Karpas-422 (cell line): ENCODE data around the gene CARS2. TPM values are rescaled to one million over a fixed set of nuclear protein-coding genes. Genes with fewer than 3 reads are reported as not detected.
"Not testable (repeated sequence)": the region's sequence is repeated elsewhere in the genome, so short reads cannot be mapped to it uniquely, and the experiment has no call there.

ENCODE experiments used
- DNase-seq: peaks from one replicate; pipeline ENCODE4 v3.0.0-alpha.2; 2015
- H2AFZ ChIP-seq: fragments of 200-600 bp; sonication (generic); 2 replicates; pipeline ENCODE4 v1.6.1; 2014; ENCODE audit warnings: antibody characterized with exemption, low read length, mixed read lengths
- H3K27ac ChIP-seq: fragments of 200-600 bp; sonication (generic); 2 replicates; pipeline ENCODE4 v1.5.1; 2014; ENCODE audit warnings: mild to moderate bottlenecking, low read length, moderate library complexity
- H3K27me3 ChIP-seq: fragments of 200-600 bp; sonication (generic); 2 replicates; pipeline ENCODE4 v1.6.1; 2014; ENCODE audit warnings: low read length, mixed read lengths
- H3K36me3 ChIP-seq: fragments of 200-600 bp; sonication (generic); 2 replicates; pipeline ENCODE4 v1.6.1; 2014; ENCODE audit warnings: low read length, mixed read lengths; ENCODE audit not compliant: insufficient read depth
- H3K4me1 ChIP-seq: fragments of 200-600 bp; sonication (generic); 2 replicates; pipeline ENCODE4 v1.6.1; 2014; ENCODE audit warnings: mild to moderate bottlenecking, low read length, mixed read lengths
- H3K4me2 ChIP-seq: fragments of 200-600 bp; sonication (generic); 2 replicates; pipeline ENCODE4 v1.6.1; 2014; ENCODE audit warnings: low read length, low read depth, mild to moderate bottlenecking; ENCODE audit not compliant: poor library complexity, severe bottlenecking
- H3K4me3 ChIP-seq: fragments of 200-600 bp; sonication (generic); 2 replicates; pipeline ENCODE4 v1.5.1; 2014; ENCODE audit warnings: mild to moderate bottlenecking, antibody characterized with exemption, low read length, mixed read lengths
- H3K79me2 ChIP-seq: fragments of 200-600 bp; sonication (generic); 2 replicates; pipeline ENCODE4 v1.6.1; 2014; ENCODE audit warnings: mild to moderate bottlenecking, low read length, mixed read lengths
- H3K9ac ChIP-seq: fragments of 200-600 bp; sonication (generic); 2 replicates; pipeline ENCODE4 v1.6.0; 2014; ENCODE audit warnings: low read length
- H3K9me2 ChIP-seq: fragments of 200-600 bp; sonication (generic), shearing (Covaris generic); replicated peaks from 2 replicates; pipeline ENCODE4 v1.6.0; 2014; ENCODE audit warnings: mild to moderate bottlenecking, low read length, moderate library complexity; ENCODE audit not compliant: insufficient read depth
- H3K9me3 ChIP-seq: fragments of 300-700, 200-600 bp; sonication (generic); 2 replicates; pipeline ENCODE4 v1.6.1; 2014; ENCODE audit warnings: low read length, mixed read lengths
- H4K20me1 ChIP-seq: fragments of 200-600 bp; sonication (generic); 2 replicates; pipeline ENCODE4 v1.6.1; 2014; ENCODE audit warnings: mild to moderate bottlenecking, antibody characterized with exemption, low read length, low read depth; ENCODE audit not compliant: insufficient read depth
- total RNA-seq: library from RNA; depleted of rRNA; stranded (reverse); fragments of >200 nt; shearing (Covaris generic); gene quantifications from 2 replicates; pipeline ENCODE4 v1.2.3, GENCODE V29; 2014; ENCODE audit warnings: low replicate concordance

CARS2 gene
- total RNA-seq, 1 experiment from 2014 or later = 48.2 TPM

- not testable (repeated sequence) for H3K9me3 ChIP-seq, H3K27ac ChIP-seq, H3K9me2 ChIP-seq, H3K27me3 ChIP-seq, H4K20me1 ChIP-seq, H3K4me3 ChIP-seq, H3K9ac ChIP-seq, H3K4me1 ChIP-seq, H3K36me3 ChIP-seq, DNase-seq, H3K4me2 ChIP-seq, H2AFZ ChIP-seq
- peaks cover 14% of the 10 kb centered on the region for H3K79me2 ChIP-seq
Observed at GRCh38 chr13:110726153-110726552, 20.2 kb upstream of the CARS2 start.

GRCh38 chr13:110723598-110723997 lies 17.7 kb upstream of the CARS2 start:
- no peaks in the 10 kb centered on the region for H3K9me3 ChIP-seq
- H3K4me1 ChIP-seq = no peaks in the 10 kb centered on the region
- H3K79me2 ChIP-seq = peaks cover 39% of the 10 kb centered on the region

DNA sequence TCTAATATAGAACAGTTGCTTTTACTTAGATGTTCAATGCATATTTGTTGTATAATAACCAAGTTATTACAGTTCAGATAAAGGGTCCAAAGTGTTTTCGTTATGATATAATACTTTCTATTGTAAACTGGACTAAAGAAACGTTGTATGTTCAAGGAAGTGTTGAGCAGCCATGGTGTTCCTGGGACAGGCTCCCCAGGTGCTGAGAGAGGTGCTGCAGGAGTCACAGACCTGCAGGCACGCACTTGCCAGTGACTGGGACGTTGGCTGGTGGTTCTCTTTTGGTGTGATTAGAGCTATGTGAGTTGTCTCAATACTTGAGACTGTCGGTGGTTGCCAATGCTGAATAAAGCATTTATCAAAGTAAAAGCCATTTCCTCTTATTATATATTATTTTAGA lies 17.1 kb upstream of the CARS2 start:
- H3K9me2 ChIP-seq = no peaks in the 10 kb centered on the region
- H3K27ac ChIP-seq = no peak overlapping the region
- no peaks in the 10 kb centered on the region for H3K9me3 ChIP-seq
- H3K4me1 ChIP-seq = no peaks in the 10 kb centered on the region
- peaks cover 3% of the 10 kb centered on the region; the same call in 1 of the 2 replicates for H3K36me3 ChIP-seq
- H3K9ac ChIP-seq = no peak overlapping the region
- H3K4me2 ChIP-seq = no peak overlapping the region
- no peak for DNase-seq
- H4K20me1 ChIP-seq = peaks cover 13% of the 10 kb centered on the region; the same call in 1 of the 2 replicates
- no peak overlapping the region for H3K4me3 ChIP-seq
- H3K27me3 ChIP-seq = no peaks in the 10 kb centered on the region
- H3K79me2 ChIP-seq = peaks cover 45% of the 10 kb centered on the region
- no peak overlapping the region for H2AFZ ChIP-seq

More at GRCh38 chr13:110723598-110723997, 17.7 kb upstream of the CARS2 start:
- H3K9me2 ChIP-seq = no peaks in the 10 kb centered on the region
- peaks cover 3% of the 10 kb centered on the region; the same call in 1 of the 2 replicates for H3K36me3 ChIP-seq
- H3K4me3 ChIP-seq = no peak overlapping the region
- H2AFZ ChIP-seq = no peak overlapping the region
- no peak for DNase-seq
- H3K27me3 ChIP-seq = no peaks in the 10 kb centered on the region
- H4K20me1 ChIP-seq = peaks cover 9% of the 10 kb centered on the region; the same call in 1 of the 2 replicates
- no peak overlapping the region for H3K27ac ChIP-seq
- H3K9ac ChIP-seq = no peak overlapping the region
- no peak overlapping the region for H3K4me2 ChIP-seq

DNA sequence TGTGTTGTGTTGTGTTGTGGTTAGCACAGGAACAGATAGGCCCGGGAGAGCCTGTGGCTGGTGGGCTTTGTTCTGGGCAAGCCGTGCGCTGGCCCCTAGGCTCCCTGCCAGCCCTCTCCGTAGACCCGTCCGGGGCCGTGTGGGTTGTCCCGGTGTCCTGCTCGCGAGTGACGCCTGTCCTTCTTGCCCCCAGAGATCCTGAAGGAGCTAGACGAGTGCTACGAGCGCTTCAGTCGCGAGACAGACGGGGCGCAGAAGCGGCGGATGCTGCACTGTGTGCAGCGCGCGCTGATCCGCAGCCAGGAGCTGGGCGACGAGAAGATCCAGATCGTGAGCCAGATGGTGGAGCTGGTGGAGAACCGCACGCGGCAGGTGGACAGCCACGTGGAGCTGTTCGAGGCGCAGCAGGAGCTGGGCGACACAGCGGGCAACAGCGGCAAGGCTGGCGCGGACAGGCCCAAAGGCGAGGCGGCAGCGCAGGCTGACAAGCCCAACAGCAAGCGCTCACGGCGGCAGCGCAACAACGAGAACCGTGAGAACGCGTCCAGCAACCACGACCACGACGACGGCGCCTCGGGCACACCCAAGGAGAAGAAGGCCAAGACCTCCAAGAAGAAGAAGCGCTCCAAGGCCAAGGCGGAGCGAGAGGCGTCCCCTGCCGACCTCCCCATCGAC lies 13.3 kb upstream of the CARS2 start:
- Histone ChIP-seq H3K9me3 (no peaks in the 10 kb centered on the region), H3K79me2 (peaks cover 77% of the 10 kb centered on the region), H3K27ac (no peak overlapping the region), H3K9ac (no peak overlapping the region), H2AFZ (no peak overlapping the region), H3K4me1 (peaks cover 14% of the 10 kb centered on the region), H3K27me3 (no peaks in the 10 kb centered on the region), H3K4me3 (no peak overlapping the region), H3K9me2 (no peaks in the 10 kb centered on the region), H3K36me3 (peaks cover 3% of the 10 kb centered on the region; the same call in 1 of the 2 replicates), H4K20me1 (peaks cover 35% of the 10 kb centered on the region), H3K4me2 (no peak overlapping the region)
- no peak for DNase-seq

DNA sequence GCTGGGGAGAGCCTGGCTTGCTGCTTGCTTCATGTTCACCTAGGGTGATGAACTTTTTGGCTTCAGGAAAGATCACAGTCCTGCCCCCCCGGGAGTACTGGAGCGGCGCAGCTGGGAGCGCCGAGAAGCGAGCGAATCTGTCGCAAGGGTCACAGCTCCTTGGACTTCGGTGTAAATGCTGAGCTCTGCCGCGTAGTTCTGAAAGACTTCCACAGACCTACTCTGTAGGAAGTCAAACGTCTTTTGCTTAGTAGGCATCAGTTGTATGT lies 10.3 kb upstream of the CARS2 start:
- peak overlapping the region; percentile 92 for H3K9ac ChIP-seq
- peaks cover 3% of the 10 kb centered on the region; the same call in 1 of the 2 replicates for H3K36me3 ChIP-seq
- no peaks in the 10 kb centered on the region for H3K9me3 ChIP-seq
- H3K4me1 ChIP-seq = peaks cover 24% of the 10 kb centered on the region
- DNase-seq = peak; percentile 62
- no peak overlapping the region for H2AFZ ChIP-seq
- no peaks in the 10 kb centered on the region for H3K27me3 ChIP-seq
- peak overlapping the region; percentile 95 for H3K4me3 ChIP-seq
- H3K79me2 ChIP-seq = peaks cover 66% of the 10 kb centered on the region
- H3K9me2 ChIP-seq = no peaks in the 10 kb centered on the region
- peak overlapping the region; percentile 92 for H3K4me2 ChIP-seq
- peaks cover 35% of the 10 kb centered on the region for H4K20me1 ChIP-seq
- H3K27ac ChIP-seq = no peak overlapping the region

- peaks cover 27% of the 10 kb centered on the region for H3K4me1 ChIP-seq
- DNase-seq = peak; percentile 99
- H3K9me3 ChIP-seq = no peaks in the 10 kb centered on the region
- H3K9ac ChIP-seq = peak overlapping the region; percentile 92
- no peak overlapping the region for H2AFZ ChIP-seq
- H3K79me2 ChIP-seq = peaks cover 61% of the 10 kb centered on the region
- H3K36me3 ChIP-seq = 0 out of 2 replicates have a peak, but pooled peaks cover 3% of the 10 kb centered on the region
- H3K27me3 ChIP-seq = no peaks in the 10 kb centered on the region
- no peaks in the 10 kb centered on the region for H3K9me2 ChIP-seq
- peak overlapping the region; percentile 92 for H3K4me2 ChIP-seq
- H3K4me3 ChIP-seq = peak overlapping the region; percentile 97
- peaks cover 30% of the 10 kb centered on the region for H4K20me1 ChIP-seq
- 0 out of 2 replicates have a peak overlapping the region, but pooled peaks have one; percentile 90 for H3K27ac ChIP-seq
Observed at GRCh38 chr13:110715395-110716246, 9.7 kb upstream of the CARS2 start.

DNA sequence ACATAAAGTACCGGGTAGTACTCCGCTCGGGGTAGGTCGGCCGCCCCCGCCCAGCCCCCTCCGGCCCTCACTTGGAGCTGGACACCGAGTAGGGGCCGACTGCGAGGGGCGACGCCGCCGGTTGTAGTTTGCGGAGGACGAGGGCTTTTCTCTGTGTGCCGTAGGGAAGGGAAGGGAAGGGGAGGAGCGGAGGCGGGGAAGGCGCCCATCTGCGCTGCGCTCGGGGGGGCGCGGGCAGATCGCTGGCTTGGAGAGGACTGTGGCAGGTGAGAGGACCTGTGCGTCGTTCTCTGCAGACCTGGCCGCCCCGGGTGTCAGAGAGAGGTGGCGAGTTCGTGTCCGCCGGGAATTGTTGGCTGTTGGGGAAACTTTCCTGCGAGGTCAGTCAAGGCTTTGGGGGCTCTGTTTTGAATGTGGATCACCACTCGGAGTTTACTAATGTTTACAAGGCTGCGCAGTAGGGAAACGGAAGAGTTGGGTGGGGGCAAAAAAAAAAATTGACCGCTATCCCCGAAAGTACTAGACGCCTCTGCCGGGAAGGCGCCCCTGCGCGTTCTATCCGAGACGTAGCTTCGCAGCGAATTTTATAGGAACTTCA lies 9.0 kb upstream of the CARS2 start:
- H3K27ac ChIP-seq = peak overlapping the region; percentile 90
- H3K9me2 ChIP-seq = no peaks in the 10 kb centered on the region
- H3K9ac ChIP-seq = peak overlapping the region; percentile 88
- H4K20me1 ChIP-seq = peaks cover 30% of the 10 kb centered on the region
- H3K79me2 ChIP-seq = peaks cover 53% of the 10 kb centered on the region
- H3K9me3 ChIP-seq = no peaks in the 10 kb centered on the region
- H3K27me3 ChIP-seq = no peaks in the 10 kb centered on the region
- peak overlapping the region; percentile 76 for H3K4me2 ChIP-seq
- H3K36me3 ChIP-seq = no peaks in the 10 kb centered on the region
- H3K4me3 ChIP-seq = peak overlapping the region; percentile 97
- DNase-seq = peak; percentile 82
- H3K4me1 ChIP-seq = peaks cover 27% of the 10 kb centered on the region
- no peak overlapping the region for H2AFZ ChIP-seq
